Astrocyte (in vitro differentiated cells and primary cell): Measurements from ENCODE around the gene PAX6. TPM values are rescaled to one million over a fixed set of nuclear protein-coding genes. Genes with fewer than 3 reads are reported as not detected.

Experiments used
- DNase-seq: peaks from one replicate; pipeline ENCODE4 v3.0.0-alpha.2; 2010; ENCODE audit warnings: low read depth
- FAIRE-seq: peaks from 2 replicates; lab custom pipeline; 2011; peaks lifted over from hg19 to GRCh38; lab: Jason Lieb, UNC
- H2AFZ ChIP-seq: 2 replicates; pipeline ENCODE4 v1.6.0; 2012; ENCODE audit warnings: low read depth, low read length, inconsistent platforms
- H3K27ac ChIP-seq: 2 replicates; pipeline ENCODE4 v1.5.1; 2011; ENCODE audit warnings: low read depth, low read length, inconsistent platforms
- H3K27me3 ChIP-seq: 2 replicates; pipeline ENCODE4 v1.6.0; 2011; ENCODE audit warnings: low read length, inconsistent platforms; ENCODE audit not compliant: insufficient read depth
- H3K36me3 ChIP-seq: 2 replicates; pipeline ENCODE4 v1.5.1; 2011; ENCODE audit warnings: low read length, inconsistent platforms; ENCODE audit not compliant: insufficient read depth
- H3K4me1 ChIP-seq: 2 replicates; pipeline ENCODE4 v1.5.1; 2011; ENCODE audit warnings: low read length, inconsistent platforms; ENCODE audit not compliant: insufficient read depth
- H3K4me2 ChIP-seq: 2 replicates; pipeline ENCODE4 v1.6.0; 2012; ENCODE audit warnings: low read length, inconsistent platforms
- H3K4me3 ChIP-seq: 2 replicates; pipeline ENCODE4 v1.5.1; 2011; ENCODE audit warnings: low read depth, mild to moderate bottlenecking, low read length, inconsistent platforms; ENCODE audit not compliant: insufficient read depth
- H3K79me2 ChIP-seq: 2 replicates; pipeline ENCODE4 v1.6.0; 2012; ENCODE audit warnings: mild to moderate bottlenecking, low read length, inconsistent platforms; ENCODE audit not compliant: insufficient read depth
- H3K9ac ChIP-seq: 2 replicates; pipeline ENCODE4 v1.6.0; 2012; ENCODE audit warnings: mild to moderate bottlenecking, low read length, inconsistent platforms
- H3K9me3 ChIP-seq: 2 replicates; pipeline ENCODE4 v1.5.1; 2012; ENCODE audit warnings: low read depth, mild to moderate bottlenecking, low read length, inconsistent platforms; ENCODE audit not compliant: insufficient read depth
- H4K20me1 ChIP-seq: 2 replicates; pipeline ENCODE4 v1.6.0; 2012; ENCODE audit warnings: low read length, inconsistent platforms; ENCODE audit not compliant: insufficient read depth
- H3K27ac Mint-ChIP-seq: one replicate; pipeline ENCODE4 v1.8.0; 2021; ENCODE audit warnings: mild to moderate bottlenecking, mixed read lengths; ENCODE audit not compliant: unreplicated experiment
- H3K27me3 Mint-ChIP-seq: one replicate; pipeline ENCODE4 v1.8.0; 2021; ENCODE audit warnings: low read depth, mixed read lengths; ENCODE audit not compliant: unreplicated experiment
- H3K36me3 Mint-ChIP-seq: one replicate; pipeline ENCODE4 v1.8.0; 2021; ENCODE audit warnings: low read depth, mixed read lengths; ENCODE audit not compliant: unreplicated experiment
- H3K4me1 Mint-ChIP-seq: one replicate; pipeline ENCODE4 v1.8.0; 2021; ENCODE audit warnings: low read depth, mixed read lengths; ENCODE audit not compliant: unreplicated experiment
- H3K4me3 Mint-ChIP-seq: one replicate; pipeline ENCODE4 v1.8.0; 2021; ENCODE audit warnings: mild to moderate bottlenecking, moderate library complexity, mixed read lengths; ENCODE audit not compliant: unreplicated experiment
- H3K9me3 Mint-ChIP-seq: one replicate; pipeline ENCODE4 v1.8.0; 2021; ENCODE audit warnings: mild to moderate bottlenecking, mixed read lengths; ENCODE audit not compliant: unreplicated experiment
- CTCF ChIP-seq: IDR thresholded peaks from 2 replicates; pipeline ENCODE4 v1.5.1; 2011; ENCODE audit warnings: low read depth, mild to moderate bottlenecking, inconsistent platforms, low read length, moderate library complexity; ENCODE audit not compliant: insufficient read depth
- EZH2 ChIP-seq: IDR thresholded peaks from 2 replicates; pipeline ENCODE4 v1.6.1; 2012; ENCODE audit warnings: mild to moderate bottlenecking, low read length, inconsistent platforms; ENCODE audit not compliant: insufficient read depth
- total RNA-seq: library from RNA; stranded (reverse); gene quantifications from 2 replicates; pipeline ENCODE4 v1.2.1, GENCODE V29; 2021

PAX6 gene
- total RNA-seq, 1 donor from 2014 or later = 12.2 TPM

GRCh38 chr11:31825838-31826484 lies 14.8 kb upstream of the PAX6 start:
- peaks cover 14% of the 10 kb centered on the region for H3K4me1 Mint-ChIP-seq
- no peak overlapping the region for H3K4me3 Mint-ChIP-seq
- TF ChIP-seq CTCF (no peak), EZH2 (peak; percentile 95)
- no peak overlapping the region for H2AFZ ChIP-seq
- peak overlapping the region; percentile 30 for H3K4me2 ChIP-seq
- H3K9me3 ChIP-seq = no peaks in the 10 kb centered on the region
- H3K9ac ChIP-seq = no peak overlapping the region
- H4K20me1 ChIP-seq = no peaks in the 10 kb centered on the region
- H3K27me3 Mint-ChIP-seq = peaks cover 74% of the 10 kb centered on the region
- H3K4me3 ChIP-seq = no peak overlapping the region
- H3K9me3 Mint-ChIP-seq = peaks cover 19% of the 10 kb centered on the region
- no peak for DNase-seq
- H3K4me1 ChIP-seq = peaks cover 14% of the 10 kb centered on the region
- peaks cover 77% of the 10 kb centered on the region for H3K27me3 ChIP-seq
- FAIRE-seq = no peak
- H3K27ac ChIP-seq = no peak overlapping the region
- H3K27ac Mint-ChIP-seq = peak overlapping the region; percentile 80
- H3K36me3 ChIP-seq = no peaks in the 10 kb centered on the region
- H3K79me2 ChIP-seq = no peaks in the 10 kb centered on the region
- H3K36me3 Mint-ChIP-seq = no peaks in the 10 kb centered on the region

- peaks cover 76% of the 10 kb centered on the region for H3K27me3 Mint-ChIP-seq
- Histone ChIP-seq H3K4me2 (peak overlapping the region; percentile 30), H3K9ac (no peak overlapping the region), H3K36me3 (no peaks in the 10 kb centered on the region), H3K79me2 (no peaks in the 10 kb centered on the region), H4K20me1 (no peaks in the 10 kb centered on the region), H2AFZ (no peak overlapping the region), H3K27me3 (peaks cover 82% of the 10 kb centered on the region), H3K4me1 (peaks cover 14% of the 10 kb centered on the region), H3K27ac (no peak overlapping the region), H3K4me3 (no peak overlapping the region), H3K9me3 (no peaks in the 10 kb centered on the region)
- H3K4me3 Mint-ChIP-seq = no peak overlapping the region
- H3K4me1 Mint-ChIP-seq = peaks cover 14% of the 10 kb centered on the region
- no peaks in the 10 kb centered on the region for H3K36me3 Mint-ChIP-seq
- no peak for TF ChIP-seq CTCF
- TF ChIP-seq EZH2 = peak; percentile 27
- FAIRE-seq = no peak
- peak; percentile 2 for DNase-seq
- peaks cover 19% of the 10 kb centered on the region for H3K9me3 Mint-ChIP-seq
- no peak overlapping the region for H3K27ac Mint-ChIP-seq
These were observed 14.0 kb upstream of the PAX6 start for GRCh38 chr11:31824879-31825837.
